ENCODE measurements around the gene RASAL1. TPM values are rescaled to one million over a fixed set of nuclear protein-coding genes. Genes with fewer than 3 reads are reported as not detected.

Gene RASAL1, protein sequence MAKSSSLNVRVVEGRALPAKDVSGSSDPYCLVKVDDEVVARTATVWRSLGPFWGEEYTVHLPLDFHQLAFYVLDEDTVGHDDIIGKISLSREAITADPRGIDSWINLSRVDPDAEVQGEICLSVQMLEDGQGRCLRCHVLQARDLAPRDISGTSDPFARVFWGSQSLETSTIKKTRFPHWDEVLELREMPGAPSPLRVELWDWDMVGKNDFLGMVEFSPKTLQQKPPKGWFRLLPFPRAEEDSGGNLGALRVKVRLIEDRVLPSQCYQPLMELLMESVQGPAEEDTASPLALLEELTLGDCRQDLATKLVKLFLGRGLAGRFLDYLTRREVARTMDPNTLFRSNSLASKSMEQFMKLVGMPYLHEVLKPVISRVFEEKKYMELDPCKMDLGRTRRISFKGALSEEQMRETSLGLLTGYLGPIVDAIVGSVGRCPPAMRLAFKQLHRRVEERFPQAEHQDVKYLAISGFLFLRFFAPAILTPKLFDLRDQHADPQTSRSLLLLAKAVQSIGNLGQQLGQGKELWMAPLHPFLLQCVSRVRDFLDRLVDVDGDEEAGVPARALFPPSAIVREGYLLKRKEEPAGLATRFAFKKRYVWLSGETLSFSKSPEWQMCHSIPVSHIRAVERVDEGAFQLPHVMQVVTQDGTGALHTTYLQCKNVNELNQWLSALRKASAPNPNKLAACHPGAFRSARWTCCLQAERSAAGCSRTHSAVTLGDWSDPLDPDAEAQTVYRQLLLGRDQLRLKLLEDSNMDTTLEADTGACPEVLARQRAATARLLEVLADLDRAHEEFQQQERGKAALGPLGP
- 6.3 TPM for polyA plus RNA-seq (ENCODE audit: insufficient read length)
- long read RNA-seq, donor 1, result 0 reads
- long read RNA-seq, donor 2, partial matches to known transcripts, result 0 of 1 reads
- long read RNA-seq, donor 2, other reads (novel, unspliced or antisense), result 0 of 1 reads
- long read RNA-seq, donor 3, result 0 reads
- long read RNA-seq, donor 4, result 0 reads
- long read RNA-seq, donor 5, partial matches to known transcripts, result 0 of 1 reads
- long read RNA-seq, donor 5, other reads (novel, unspliced or antisense), result 0 of 1 reads
- long read RNA-seq, donor 6, result 0 reads
- long read RNA-seq, donor 7, partial matches to known transcripts, result 0 of 1 reads
- long read RNA-seq, donor 7, other reads (novel, unspliced or antisense), result 0 of 1 reads
- long read RNA-seq, donor 8, result 0 reads

DNA sequence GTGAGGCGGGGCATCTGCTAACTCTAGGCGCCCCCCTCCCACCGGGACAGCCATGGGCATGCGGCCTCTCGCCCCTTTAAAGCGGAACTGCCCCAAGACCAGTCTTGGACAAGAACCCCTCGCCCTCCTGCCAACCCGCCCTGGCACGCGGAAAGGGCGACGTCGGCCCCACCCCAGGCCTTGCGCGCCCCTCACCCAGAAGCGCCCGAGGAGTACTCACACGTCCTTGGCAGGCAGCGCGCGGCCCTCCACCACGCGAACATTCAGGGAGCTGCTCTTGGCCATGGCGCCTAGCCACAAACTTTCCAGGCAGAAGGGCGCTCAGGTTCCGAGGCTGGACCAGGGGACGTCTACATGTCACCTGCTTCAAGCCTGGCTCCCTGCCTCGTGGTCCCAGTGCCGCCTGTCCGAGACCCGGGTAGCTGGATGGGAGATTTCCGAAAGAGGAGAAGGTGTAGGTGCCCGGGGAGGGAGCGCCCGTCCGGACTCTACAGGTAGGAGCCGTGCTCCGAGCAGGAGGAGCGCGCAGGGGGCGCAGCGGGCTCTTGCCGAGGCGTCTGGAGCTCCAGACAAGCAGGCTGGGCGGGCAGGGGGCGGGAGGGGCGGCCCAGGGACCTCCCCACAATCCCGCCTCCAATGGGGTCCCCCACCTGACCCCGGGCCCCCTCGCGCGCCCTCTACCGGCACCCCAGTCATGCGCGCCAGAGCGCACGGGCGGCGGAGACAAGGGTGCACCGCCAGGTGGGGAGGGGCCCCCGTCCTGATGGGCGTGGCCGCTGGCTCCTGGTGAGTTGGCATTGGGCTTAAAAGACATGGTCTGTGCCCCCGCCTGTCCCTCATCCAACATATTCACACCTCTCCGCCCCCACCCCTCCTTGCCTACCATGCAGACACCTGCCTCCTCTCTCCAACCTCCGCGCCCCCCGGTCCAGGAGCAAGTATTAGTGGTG is at the start of gene RASAL1:
RASAL1 (minus strand) TSS at position 584 of the 950 bp plus-strand sequence; CDS start at position 285, 299 bp downstream.
- peak; percentile 46 for DNase-seq

DNA sequence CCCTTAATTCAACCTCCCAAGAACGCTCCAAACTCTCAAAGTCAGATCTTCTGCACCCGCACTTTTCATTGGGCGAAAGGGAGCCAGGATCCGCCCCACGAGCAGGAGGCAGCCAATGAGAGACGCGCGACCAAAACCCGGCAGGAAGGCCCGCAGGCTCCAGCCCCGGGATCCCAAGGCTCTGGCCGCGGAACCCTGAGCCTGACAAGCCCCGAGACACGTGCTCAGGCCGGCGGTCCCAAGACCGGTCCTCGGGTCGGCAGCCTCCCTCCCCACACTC is 49.3 kb upstream of the RASAL1 start:
- DNase-seq, result peak; percentile 87

DNA sequence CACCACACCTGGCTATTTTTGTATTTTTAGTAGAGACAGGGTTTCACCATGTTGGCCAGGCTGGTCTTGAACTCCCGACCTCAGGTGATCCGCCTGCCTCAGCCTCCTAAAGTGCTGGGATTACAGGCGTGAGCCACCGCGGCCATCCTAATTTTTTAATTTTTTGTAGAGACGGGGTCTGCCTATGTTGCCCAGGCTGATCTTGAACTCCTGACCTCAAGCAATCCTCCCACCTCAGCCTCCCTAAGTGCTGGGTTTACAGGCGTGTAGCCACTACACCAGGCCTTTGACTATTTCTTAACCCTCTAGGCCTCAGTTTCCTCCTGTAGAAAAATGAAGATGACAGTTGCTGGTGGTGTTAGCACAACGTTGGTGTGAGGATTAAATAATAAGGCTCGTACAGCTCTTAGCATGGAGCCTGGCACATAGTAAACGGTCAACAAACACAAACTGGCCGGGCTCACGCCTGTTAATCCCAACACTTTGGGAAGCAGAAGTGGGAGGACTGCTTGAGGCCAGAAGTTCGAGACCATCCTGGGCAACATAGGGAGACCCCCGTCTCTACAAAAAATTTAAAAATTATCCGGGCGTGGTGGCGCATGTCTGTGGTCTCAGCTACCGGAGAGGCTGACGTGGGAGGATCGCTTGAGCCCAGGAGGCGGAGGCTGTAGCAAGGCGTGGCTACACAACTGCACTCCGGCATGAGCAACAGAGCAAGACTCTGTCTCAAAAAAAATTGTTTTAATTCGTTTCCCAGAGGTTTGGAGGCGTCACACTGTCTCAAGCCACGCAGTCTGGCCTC is 48.7 kb upstream of the RASAL1 start:
- DNase-seq, result no peak

DNA sequence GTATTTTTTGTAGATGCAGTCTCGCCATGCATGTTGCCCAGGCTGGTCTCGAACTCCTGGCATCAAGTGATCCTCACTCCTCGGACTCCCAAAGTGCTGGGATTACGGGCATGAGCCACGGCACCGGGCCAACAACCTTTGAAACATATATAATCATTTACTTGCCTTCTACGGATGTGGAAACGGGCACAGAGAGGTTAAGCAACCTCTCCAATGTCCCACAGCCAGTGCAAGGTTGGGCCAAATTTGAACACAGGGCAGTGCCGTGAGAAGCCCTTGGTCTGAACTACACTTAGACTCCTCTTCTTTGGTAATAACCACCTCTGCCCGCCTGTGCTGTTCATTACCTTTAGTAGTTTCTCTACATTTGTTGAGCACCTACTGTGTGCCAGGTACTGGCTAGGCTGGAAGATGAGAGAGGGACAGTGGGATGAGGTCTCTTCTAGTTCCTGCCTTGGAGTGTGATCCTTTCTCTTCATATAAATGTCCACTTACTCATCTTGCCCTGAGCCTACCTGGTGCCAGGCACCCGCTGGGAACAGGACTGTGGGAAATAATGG is 47.5 kb upstream of the RASAL1 start:
- DNase-seq, result no peak

DNA sequence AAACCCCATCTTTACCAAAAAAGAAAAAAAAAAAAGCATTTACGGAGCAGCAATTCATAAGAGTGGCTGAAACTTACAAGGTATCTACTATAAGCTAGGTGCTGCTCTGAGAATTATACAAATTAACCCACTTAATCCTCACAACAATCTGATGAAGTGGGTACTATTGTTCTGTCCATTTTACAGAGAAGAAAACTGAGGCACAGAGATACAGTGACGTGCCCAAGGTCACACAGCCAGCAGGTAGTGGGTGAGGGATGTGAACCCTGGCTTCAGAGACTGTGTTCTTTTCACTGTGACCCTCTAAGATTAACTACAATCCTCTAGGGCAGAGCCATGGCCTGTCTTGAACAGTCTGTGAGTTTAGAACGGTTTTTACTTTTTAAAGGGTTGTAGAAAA is 46.4 kb upstream of the RASAL1 start:
- no peak for DNase-seq

DNA sequence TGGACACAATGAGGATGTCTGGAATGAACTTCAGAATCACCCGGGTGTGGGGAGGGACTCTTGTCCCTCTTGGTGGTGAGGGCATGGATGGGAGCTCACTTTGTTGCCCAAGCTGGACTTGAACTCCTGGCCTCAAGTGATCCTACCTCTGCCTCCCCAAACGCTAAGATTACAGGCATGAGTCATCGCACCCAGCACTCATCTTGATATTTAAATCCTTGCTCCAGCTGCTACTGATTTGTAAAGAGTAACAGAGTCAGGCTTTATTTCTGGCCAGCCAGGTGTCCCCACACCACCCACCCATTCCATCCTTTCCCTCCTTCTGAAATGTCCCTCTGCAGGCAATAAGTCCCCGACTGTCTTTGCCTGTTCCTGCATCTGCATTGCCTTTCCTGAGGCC is 44.8 kb upstream of the RASAL1 start:
- DNase-seq, result no peak

DNA sequence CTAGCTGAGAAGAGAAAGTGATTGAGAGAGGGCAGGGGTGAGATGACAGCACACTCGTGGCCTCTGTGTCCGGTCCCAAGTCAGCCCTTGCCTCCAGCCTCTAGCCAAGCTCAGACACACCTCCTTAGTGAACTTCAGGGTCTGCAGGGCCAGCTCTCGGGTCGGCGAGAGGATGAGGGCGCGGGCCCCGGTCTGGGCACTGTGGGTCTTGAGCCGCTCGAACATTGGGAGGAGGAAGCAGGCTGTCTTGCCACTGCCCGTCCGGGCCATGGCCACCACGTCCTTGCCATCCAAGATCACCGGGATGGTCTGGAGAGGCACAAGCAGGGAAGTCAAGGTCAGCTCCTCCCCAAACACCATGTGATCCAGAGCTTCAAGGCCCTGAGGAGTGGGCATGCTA is 43.5 kb upstream of the RASAL1 start:
- no peak for DNase-seq

DNA sequence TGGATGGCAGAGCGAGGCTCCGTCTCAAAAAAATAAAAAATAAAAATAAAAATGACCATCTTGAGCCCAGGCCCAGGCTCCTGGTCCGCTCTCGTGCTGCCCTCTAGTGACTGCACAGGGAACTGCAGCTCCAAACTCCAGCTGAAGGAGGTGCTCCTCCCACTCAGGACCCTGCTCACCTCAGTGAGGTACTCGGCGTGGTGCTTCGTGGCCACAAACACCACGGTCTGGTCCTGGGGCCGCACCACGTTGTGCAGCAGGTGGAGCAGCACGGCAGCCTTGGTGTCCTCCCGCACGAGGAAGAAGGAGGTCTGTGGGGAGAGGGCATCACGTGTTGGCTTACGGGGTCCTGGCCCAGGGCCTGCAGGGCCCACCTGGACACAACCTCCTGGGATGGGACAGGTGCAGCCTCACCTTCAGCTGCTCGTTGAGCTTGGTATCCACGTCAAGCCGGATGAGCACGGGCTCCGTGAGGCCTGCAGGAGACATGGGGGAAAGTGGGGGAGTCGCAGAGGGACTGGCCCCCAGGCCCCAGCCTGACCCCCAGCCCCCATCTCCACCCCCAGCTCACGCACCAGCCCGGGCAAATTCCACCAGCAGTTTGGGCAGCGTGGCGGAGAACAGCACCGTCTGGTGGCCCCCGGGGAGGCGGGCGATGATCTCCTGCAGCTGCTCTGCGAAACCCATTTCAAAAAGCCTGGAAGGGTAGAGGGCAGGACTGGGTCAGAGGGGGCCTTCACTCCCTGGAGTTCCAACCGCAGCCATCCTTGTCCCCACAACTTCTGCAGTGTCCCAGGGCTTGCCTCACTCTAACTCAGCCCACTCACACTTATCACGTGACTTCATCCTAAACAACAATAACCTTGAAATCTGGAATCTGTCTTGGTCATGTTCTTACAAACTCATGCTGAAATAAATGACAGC is 39.2 kb upstream of the RASAL1 start:
- DNase-seq, result peak; percentile 57

DNA sequence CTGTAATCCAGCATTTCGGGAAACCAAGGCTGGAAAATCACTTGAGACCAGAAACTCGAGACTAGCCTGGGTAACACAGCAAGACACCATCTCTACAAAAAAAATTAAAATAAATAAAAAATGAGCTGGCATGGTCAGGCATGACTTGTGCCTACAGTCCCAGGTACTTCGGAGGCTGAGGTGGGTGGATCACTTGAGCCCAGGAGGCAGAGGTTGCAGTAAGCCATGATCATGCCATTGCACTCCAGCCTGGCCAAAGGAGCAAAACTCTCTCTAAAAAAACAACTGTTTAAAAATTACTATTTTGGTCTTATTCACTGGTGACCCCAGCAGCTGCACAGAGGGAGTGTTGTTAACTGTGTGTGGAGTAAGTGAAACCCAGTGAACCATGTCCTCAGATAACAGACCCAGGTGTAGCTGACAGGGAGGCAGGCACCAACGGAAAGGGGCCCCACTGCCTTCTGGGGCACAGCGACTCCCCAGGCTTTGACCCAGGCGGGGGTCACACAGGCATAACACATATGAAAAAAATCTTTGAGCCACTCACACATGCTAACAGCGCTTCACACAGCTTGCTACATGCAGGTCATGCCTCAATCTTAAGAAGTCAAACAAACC is 37.6 kb upstream of the RASAL1 start:
- no peak for DNase-seq

DNA sequence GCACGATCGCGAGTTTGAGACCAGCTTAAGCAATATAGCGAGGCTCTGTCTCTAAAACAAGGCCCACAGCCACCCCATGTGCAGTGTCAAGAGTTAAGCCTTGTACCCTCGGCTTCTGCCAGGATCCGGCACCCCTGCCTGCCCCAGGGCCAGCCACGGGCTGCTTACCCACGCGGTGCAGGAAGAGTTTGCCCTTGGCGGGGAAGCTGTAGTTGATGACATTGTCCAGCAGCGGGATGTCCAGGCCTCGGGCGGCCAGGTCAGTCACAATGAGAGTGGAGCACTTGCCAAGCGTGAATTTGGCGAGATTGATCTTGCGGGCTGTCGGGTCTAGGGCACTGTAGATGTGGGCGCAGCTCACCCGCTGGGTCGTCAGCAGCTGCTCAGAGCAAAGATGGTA is 36.6 kb upstream of the RASAL1 start:
- DNase-seq, result no peak

DNA sequence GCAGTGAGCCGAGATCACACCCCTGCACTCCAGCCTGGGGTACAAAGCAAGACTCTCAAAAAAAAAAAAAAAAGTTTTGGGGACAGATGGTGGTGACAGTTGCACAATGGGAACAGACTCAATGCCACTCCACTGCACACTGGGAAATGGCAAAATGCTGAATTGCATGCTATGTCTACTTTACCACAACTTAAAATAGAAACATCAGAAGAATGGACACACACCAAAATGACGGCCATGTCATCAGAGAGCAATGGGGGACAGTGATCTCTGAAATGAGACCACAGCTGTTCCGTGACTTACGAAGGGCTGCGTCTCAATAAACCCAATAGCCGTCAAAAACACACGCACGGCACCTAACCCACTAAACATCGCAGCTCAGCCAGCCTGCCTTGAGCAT is 36.0 kb upstream of the RASAL1 start:
- no peak for DNase-seq

DNA sequence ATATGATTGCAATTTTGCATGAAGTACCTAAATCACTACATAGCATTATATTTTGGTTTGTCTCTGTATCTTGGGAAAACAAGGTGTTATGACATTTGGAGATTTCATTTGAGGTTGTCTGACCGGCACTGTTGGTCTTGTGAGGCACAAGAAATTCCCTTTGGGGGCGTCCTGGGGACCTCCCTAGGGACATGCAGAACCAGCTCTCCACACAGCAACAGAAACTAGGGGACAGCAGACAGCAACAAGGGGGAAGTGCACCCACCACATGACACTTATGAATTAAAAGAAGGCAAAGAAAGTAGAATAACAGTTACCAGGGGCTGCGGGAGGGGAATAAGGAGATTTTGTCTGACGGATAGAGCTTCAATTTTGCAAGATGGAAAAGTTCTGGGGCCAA is 35.4 kb upstream of the RASAL1 start:
- DNase-seq, result no peak

DNA sequence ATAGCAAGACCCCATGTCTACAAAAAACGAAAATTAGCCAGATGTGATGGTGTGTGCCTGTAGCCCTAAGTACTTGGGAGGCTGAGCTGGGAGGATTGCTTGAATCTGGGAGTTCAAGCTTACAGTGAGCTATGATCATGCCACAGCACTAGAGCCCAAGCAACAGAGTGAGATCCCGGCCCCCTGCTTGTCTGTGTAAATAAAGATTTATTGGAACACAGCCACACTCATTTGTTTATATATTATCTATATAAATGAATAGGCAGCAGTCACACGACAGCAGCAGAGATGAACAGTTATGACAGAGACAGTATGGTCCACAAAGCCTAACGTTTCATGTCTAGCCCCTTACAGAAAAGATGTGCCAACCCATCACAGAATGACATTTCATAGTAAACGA is 34.9 kb upstream of the RASAL1 start:
- DNase-seq, result no peak

DNA sequence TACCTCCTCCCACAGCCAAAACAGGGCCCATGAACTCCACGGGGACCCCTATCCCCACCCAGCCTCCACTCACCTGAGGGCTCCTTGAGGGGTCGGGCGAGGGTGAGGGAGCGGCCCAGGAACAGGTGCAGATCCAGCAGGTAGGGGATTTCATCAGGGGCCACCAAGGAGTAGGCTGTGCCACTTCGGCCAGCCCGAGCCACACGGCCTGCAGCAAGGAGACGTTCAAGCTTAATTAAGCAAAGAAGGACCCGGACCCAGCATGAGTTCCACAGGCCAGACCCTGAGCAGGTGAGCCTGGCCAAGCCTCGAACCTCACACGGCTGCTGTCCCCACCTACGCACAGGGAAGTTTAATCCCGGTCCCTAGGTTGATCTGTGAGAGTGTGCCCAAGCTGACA is 34.1 kb upstream of the RASAL1 start:
- DNase-seq, result no peak

DNA sequence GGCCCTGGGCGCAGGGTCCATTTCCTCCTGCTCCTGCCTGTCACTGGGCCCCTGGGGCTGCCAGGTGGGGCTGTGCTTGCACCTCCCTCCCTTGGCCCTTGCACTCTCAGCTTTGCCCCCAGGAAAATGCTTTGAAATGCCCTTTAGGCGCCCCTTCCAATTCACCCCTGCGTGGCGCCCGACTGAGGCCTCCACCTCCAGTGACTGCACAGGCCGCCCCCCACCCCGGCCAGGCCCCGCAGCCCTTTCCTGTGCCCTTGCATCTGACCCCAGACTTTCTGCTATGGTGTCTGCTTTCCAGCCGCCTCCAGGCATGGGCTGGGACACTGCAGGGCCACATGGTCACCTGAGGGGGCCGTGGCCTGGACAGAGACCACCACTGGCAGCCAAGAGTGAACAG is 32.3 kb upstream of the RASAL1 start:
- DNase-seq, result no peak

DNA sequence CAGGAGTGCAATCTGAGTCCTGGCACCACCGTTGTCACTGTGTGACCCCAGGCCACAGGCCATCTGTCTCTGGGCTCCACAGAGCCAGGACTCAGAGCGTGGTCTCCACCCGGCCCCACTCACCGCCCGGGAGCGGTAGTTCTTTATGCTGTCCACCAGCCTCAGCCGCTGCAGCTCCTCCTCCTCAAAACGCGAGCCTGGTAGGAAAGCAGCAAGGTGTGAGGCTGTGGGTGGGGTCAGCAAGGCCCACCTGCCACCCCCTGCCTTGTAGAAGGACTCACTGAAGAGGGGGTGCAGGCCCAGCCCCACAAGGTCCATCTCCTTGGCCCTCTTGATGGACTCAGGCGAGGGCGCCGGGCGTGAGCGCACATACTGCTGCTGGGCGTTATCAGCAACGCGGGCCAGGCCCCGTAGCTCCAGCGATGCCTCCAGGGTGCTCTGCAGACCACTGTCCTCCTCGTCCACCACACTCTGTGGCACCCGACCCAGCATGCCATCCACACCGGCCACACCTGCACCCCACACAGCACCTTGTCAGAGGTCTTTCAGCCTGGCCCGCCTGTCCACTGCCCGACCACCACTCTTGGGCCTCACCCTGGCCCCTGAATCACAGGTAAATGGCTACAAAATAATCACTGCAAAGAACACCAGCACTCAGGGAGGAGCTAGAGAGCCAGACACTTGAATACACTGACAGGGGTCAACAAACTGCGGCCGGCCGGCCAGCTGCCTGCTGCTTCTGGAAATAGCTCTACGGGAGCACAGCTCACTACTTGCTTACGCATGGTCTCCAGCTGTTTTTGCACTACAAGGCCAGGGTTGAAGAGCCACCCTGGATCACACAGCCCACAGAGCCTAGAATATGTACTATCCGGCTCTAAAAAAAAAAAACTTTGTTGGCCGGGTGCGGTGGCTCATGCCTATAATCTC is 30.2 kb upstream of the RASAL1 start:
- no peak for DNase-seq

DNA sequence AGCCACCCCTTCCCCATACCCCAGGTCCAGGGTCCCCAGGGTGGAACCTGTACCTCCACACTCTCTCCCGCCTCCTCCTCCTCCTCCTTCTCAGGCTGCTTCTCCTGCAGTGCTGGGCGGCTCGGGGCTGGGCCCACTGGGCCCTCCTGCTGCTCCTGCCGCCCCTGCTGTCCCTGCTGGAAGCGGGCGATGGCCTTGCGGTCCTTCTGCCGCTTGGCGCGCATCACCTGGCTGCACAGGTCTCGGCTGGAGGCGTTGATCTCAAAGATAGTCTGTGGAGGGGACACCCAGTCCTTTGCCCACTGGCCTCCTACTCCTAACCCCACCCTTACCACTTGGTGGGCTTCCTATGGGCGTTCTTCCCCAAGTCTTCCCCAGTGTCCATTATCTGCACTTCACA is 28.5 kb upstream of the RASAL1 start:
- DNase-seq, result no peak

DNA sequence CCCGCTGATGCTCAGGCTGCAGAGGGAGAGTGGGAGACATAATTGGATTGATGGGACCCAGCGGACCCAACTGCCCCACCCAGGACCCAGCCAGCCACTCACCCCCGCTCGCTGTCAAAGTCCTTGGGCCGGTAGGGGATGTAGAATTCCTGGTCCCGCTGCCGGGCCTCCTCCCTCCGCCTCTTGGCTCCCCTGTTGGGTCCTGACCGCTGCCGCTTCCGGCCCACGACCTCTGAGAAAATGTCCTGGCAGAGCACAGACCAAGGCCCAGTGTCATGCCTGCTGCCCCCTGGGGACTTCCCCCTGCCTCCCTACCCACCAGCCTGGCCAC is 27.4 kb upstream of the RASAL1 start:
- DNase-seq, result no peak

Measured in left kidney (tissue), 8 donors.